Gastrocnemius medialis (tissue), 4 donors: Measurements from ENCODE around the gene PELI3.

ENCODE experiments used
- POLR2A ChIP-seq, 2 donors: fragments of 450-650 bp; IDR thresholded peaks; one replicate each; pipeline ENCODE4 v1.6.1; 2017; ENCODE audit warnings: antibody characterized with exemption in 2 of 2, mild to moderate bottlenecking in 2 of 2, moderate library complexity in 2 of 2
- TF ChIP-seq, protein P1 (sequence below), 5 experiments: fragments of 450-650 bp in 3 of 5; fragments of 200-600 bp in 2 of 5; sonication (generic) in 2 of 5; IDR thresholded peaks in 4 of 5; conservative IDR thresholded peaks in 1 of 5; 1 replicate in 4 of 5; 2 replicates in 1 of 5; pipeline ENCODE4 v1.5.1; 2016 to 2019; ENCODE audit warnings: antibody characterized with exemption in 5 of 5, mild to moderate bottlenecking in 3 of 5, moderate library complexity in 3 of 5

DNA sequence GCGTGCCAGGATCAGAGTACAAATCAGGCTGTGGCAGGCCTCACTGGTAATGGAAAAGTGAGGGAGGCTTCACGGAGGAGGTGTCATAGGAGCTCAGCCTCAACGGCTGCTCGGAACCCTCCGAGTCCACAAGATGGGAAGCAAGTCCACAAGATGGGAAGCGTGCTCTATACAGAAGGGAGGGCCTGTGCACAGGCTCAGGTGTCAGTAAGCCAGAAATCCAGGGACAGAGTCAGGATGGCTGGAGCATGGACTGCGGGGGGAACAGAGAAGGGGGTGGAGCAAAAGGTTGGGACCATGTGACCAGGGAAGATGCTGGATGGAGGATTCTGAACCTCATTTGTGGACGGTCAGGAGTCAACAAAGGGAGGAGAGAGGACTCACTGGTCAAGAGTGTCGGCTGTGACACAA is 10.1 kb downstream of the PELI3 start:
- TF ChIP-seq, protein P1, sequence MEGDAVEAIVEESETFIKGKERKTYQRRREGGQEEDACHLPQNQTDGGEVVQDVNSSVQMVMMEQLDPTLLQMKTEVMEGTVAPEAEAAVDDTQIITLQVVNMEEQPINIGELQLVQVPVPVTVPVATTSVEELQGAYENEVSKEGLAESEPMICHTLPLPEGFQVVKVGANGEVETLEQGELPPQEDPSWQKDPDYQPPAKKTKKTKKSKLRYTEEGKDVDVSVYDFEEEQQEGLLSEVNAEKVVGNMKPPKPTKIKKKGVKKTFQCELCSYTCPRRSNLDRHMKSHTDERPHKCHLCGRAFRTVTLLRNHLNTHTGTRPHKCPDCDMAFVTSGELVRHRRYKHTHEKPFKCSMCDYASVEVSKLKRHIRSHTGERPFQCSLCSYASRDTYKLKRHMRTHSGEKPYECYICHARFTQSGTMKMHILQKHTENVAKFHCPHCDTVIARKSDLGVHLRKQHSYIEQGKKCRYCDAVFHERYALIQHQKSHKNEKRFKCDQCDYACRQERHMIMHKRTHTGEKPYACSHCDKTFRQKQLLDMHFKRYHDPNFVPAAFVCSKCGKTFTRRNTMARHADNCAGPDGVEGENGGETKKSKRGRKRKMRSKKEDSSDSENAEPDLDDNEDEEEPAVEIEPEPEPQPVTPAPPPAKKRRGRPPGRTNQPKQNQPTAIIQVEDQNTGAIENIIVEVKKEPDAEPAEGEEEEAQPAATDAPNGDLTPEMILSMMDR (IDR thresholded peaks at IDR 0.05 in 4 of 5, conservative IDR thresholded peaks at IDR 0.05 in 1 of 5): no peak
- no peak for TF ChIP-seq POLR2A (IDR thresholded peaks at IDR 0.05)
